WTC11 (cell line): ENCODE data around the gene TMEM115. TPM values are rescaled to one million over a fixed set of nuclear protein-coding genes. Genes with fewer than 3 reads are reported as not detected.

Source experiments
- E2F4 ChIP-seq: sonication (generic); formaldehyde crosslinking; IDR thresholded peaks from 2 replicates; pipeline ENCODE4 v1.8.1; 2022; ENCODE audit warnings: low read depth, mild to moderate bottlenecking, moderate library complexity, missing genetic modification reagents, borderline replicate concordance
- ERG ChIP-seq: fragments of 250-450 bp; sonication (Bioruptor Pico); IDR thresholded peaks from 2 replicates; pipeline ENCODE4 v1.8.0; 2021; ENCODE audit warnings: mild to moderate bottlenecking
- ESRRA ChIP-seq: sonication (generic); formaldehyde crosslinking; IDR thresholded peaks from 2 replicates; pipeline ENCODE4 v1.8.1; 2022; ENCODE audit warnings: mild to moderate bottlenecking, missing genetic modification reagents, borderline replicate concordance
- ETV6 ChIP-seq: sonication (generic); formaldehyde crosslinking; IDR thresholded peaks from 2 replicates; pipeline ENCODE4 v1.8.1; 2022; ENCODE audit warnings: mild to moderate bottlenecking, missing genetic modification reagents
- FOXJ3 ChIP-seq: sonication (generic); formaldehyde crosslinking; IDR thresholded peaks from 2 replicates; pipeline ENCODE4 v1.9.0; 2021; ENCODE audit warnings: missing genetic modification reagents, mild to moderate bottlenecking, borderline replicate concordance
- FOXK1 ChIP-seq: sonication (generic); formaldehyde crosslinking; IDR thresholded peaks from 2 replicates; pipeline ENCODE4 v1.8.0; 2022; ENCODE audit warnings: mild to moderate bottlenecking, moderate library complexity, missing genetic modification reagents
- GRHL2 ChIP-seq: fragments of 250-450 bp; sonication (Bioruptor Pico); IDR thresholded peaks from 2 replicates; pipeline ENCODE4 v1.8.0; 2022; ENCODE audit warnings: mild to moderate bottlenecking, moderate library complexity; ENCODE audit not compliant: insufficient replicate concordance, severe bottlenecking
- GTF2I ChIP-seq: fragments of 250-450 bp; sonication (Bioruptor Pico); conservative IDR thresholded peaks from 2 replicates; pipeline ENCODE4 v1.4.0; 2021; ENCODE audit warnings: mild to moderate bottlenecking
- HMGA2 ChIP-seq: fragments of 250-450 bp; sonication (Bioruptor Pico); IDR thresholded peaks from 2 replicates; pipeline ENCODE4 v1.4.0; 2021; ENCODE audit warnings: mild to moderate bottlenecking, moderate library complexity
- IRF1 ChIP-seq: sonication (generic); formaldehyde crosslinking; IDR thresholded peaks from 2 replicates; pipeline ENCODE4 v1.8.0; 2023; ENCODE audit warnings: missing genetic modification reagents
- PRRX2 ChIP-seq: fragments of 250-450 bp; sonication (Bioruptor Pico); IDR thresholded peaks from 2 replicates; pipeline ENCODE4 v1.8.0; 2021; ENCODE audit warnings: mild to moderate bottlenecking
- RELA ChIP-seq: sonication (generic); formaldehyde crosslinking; IDR thresholded peaks from 2 replicates; pipeline ENCODE4 v1.8.1; 2022; ENCODE audit warnings: missing genetic modification reagents, mild to moderate bottlenecking, borderline replicate concordance
- TCF7 ChIP-seq: sonication (generic); formaldehyde crosslinking; IDR thresholded peaks from 2 replicates; pipeline ENCODE4 v1.8.0; 2022; ENCODE audit warnings: mild to moderate bottlenecking, low read depth, missing genetic modification reagents, moderate library complexity
- ZBTB21 ChIP-seq: sonication (generic); formaldehyde crosslinking; IDR thresholded peaks from 2 replicates; pipeline ENCODE4 v1.8.1; 2023; ENCODE audit warnings: mild to moderate bottlenecking, missing genetic modification reagents, borderline replicate concordance
- ZNF219 ChIP-seq: sonication (generic); formaldehyde crosslinking; IDR thresholded peaks from 2 replicates; pipeline ENCODE4 v1.8.0; 2023; ENCODE audit warnings: missing genetic modification reagents, mild to moderate bottlenecking, borderline replicate concordance
- ZNF263 ChIP-seq: sonication (generic); formaldehyde crosslinking; IDR thresholded peaks from 2 replicates; pipeline ENCODE4 v1.8.1; 2022; ENCODE audit warnings: low read depth, mild to moderate bottlenecking, moderate library complexity, missing genetic modification reagents
- ZNF317 ChIP-seq: sonication (generic); formaldehyde crosslinking; IDR thresholded peaks from 2 replicates; pipeline ENCODE4 v1.8.1; 2023; ENCODE audit warnings: low read depth, mild to moderate bottlenecking, moderate library complexity, missing genetic modification reagents, borderline replicate concordance
- ZNF416 ChIP-seq: fragments of 250-450 bp; sonication (Bioruptor Pico); IDR thresholded peaks from 2 replicates; pipeline ENCODE4 v1.9.0; 2021; ENCODE audit warnings: mild to moderate bottlenecking, inconsistent platforms
- ZNF423 ChIP-seq: fragments of 250-450 bp; sonication (Bioruptor Pico); IDR thresholded peaks from 2 replicates; pipeline ENCODE4 v2.1.2; 2022; ENCODE audit warnings: mild to moderate bottlenecking, moderate library complexity
- ZNF425 ChIP-seq: fragments of 250-450 bp; sonication (Bioruptor Pico); conservative IDR thresholded peaks from 2 replicates; pipeline ENCODE4 v1.9.0; 2021; ENCODE audit warnings: mild to moderate bottlenecking
- ZSCAN18 ChIP-seq: fragments of 250-450 bp; sonication (Bioruptor Pico); IDR thresholded peaks from 2 replicates; pipeline ENCODE4 v2.1.2; 2022; ENCODE audit warnings: mild to moderate bottlenecking, moderate library complexity
- total RNA-seq: library from RNA; stranded (reverse); gene quantifications from 3 replicates; pipeline ENCODE4 v1.2.3, GENCODE V29; 2021
- TF ChIP-seq, protein P1 (sequence below): fragments of 250-450 bp; sonication (Bioruptor Pico); IDR thresholded peaks from 2 replicates; pipeline ENCODE4 v1.9.0; 2021; ENCODE audit warnings: mild to moderate bottlenecking
- TF ChIP-seq, protein P2 (sequence below): fragments of 250-450 bp; sonication (Bioruptor Pico); IDR thresholded peaks from 2 replicates; pipeline ENCODE4 v1.9.0; 2021; ENCODE audit warnings: mild to moderate bottlenecking, borderline replicate concordance
- TF ChIP-seq, protein P3 (sequence below): sonication (generic); formaldehyde crosslinking; IDR thresholded peaks from 2 replicates; pipeline ENCODE4 v1.8.0; 2022; ENCODE audit warnings: mild to moderate bottlenecking, missing genetic modification reagents
- TF ChIP-seq, protein P4 (sequence below): sonication (generic); formaldehyde crosslinking; IDR thresholded peaks from 2 replicates; pipeline ENCODE4 v1.8.1; 2022; ENCODE audit warnings: low read depth, missing genetic modification reagents, borderline replicate concordance

Gene TMEM115
- total RNA-seq, 1 experiment from 2014 or later, result 30.0 TPM

GRCh38 chr3:50337175-50337861 lies 22.0 kb downstream of the TMEM115 start (continued):
- TF ChIP-seq GRHL2 (CRISPR knock-in tag), result no peak
- TF ChIP-seq PRRX2 (CRISPR knock-in tag), result 0 out of 2 replicates have a peak, but pooled peaks have one; percentile 17
- TF ChIP-seq, protein P1, sequence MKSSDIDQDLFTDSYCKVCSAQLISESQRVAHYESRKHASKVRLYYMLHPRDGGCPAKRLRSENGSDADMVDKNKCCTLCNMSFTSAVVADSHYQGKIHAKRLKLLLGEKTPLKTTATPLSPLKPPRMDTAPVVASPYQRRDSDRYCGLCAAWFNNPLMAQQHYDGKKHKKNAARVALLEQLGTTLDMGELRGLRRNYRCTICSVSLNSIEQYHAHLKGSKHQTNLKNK (CRISPR knock-in tag), result no peak
- TF ChIP-seq, protein P2, sequence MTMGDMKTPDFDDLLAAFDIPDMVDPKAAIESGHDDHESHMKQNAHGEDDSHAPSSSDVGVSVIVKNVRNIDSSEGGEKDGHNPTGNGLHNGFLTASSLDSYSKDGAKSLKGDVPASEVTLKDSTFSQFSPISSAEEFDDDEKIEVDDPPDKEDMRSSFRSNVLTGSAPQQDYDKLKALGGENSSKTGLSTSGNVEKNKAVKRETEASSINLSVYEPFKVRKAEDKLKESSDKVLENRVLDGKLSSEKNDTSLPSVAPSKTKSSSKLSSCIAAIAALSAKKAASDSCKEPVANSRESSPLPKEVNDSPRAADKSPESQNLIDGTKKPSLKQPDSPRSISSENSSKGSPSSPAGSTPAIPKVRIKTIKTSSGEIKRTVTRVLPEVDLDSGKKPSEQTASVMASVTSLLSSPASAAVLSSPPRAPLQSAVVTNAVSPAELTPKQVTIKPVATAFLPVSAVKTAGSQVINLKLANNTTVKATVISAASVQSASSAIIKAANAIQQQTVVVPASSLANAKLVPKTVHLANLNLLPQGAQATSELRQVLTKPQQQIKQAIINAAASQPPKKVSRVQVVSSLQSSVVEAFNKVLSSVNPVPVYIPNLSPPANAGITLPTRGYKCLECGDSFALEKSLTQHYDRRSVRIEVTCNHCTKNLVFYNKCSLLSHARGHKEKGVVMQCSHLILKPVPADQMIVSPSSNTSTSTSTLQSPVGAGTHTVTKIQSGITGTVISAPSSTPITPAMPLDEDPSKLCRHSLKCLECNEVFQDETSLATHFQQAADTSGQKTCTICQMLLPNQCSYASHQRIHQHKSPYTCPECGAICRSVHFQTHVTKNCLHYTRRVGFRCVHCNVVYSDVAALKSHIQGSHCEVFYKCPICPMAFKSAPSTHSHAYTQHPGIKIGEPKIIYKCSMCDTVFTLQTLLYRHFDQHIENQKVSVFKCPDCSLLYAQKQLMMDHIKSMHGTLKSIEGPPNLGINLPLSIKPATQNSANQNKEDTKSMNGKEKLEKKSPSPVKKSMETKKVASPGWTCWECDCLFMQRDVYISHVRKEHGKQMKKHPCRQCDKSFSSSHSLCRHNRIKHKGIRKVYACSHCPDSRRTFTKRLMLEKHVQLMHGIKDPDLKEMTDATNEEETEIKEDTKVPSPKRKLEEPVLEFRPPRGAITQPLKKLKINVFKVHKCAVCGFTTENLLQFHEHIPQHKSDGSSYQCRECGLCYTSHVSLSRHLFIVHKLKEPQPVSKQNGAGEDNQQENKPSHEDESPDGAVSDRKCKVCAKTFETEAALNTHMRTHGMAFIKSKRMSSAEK (CRISPR knock-in tag), result no peak
- TF ChIP-seq FOXK1, result no peak
- no peak for TF ChIP-seq ZSCAN18 (CRISPR knock-in tag)
- TF ChIP-seq ZNF263, result no peak
- TF ChIP-seq ZBTB21, result peak; percentile 81; the same call in 1 of the 2 replicates
- no peak; the same call in 1 of the 2 replicates for TF ChIP-seq E2F4 (CRISPR knock-in tag)
- no peak for TF ChIP-seq GTF2I (CRISPR knock-in tag)
- no peak for TF ChIP-seq ERG (CRISPR knock-in tag)
- TF ChIP-seq, protein P3, sequence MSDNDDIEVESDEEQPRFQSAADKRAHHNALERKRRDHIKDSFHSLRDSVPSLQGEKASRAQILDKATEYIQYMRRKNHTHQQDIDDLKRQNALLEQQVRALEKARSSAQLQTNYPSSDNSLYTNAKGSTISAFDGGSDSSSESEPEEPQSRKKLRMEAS (CRISPR knock-in tag), result peak; percentile 95
- no peak for TF ChIP-seq RELA
- TF ChIP-seq, protein P4, sequence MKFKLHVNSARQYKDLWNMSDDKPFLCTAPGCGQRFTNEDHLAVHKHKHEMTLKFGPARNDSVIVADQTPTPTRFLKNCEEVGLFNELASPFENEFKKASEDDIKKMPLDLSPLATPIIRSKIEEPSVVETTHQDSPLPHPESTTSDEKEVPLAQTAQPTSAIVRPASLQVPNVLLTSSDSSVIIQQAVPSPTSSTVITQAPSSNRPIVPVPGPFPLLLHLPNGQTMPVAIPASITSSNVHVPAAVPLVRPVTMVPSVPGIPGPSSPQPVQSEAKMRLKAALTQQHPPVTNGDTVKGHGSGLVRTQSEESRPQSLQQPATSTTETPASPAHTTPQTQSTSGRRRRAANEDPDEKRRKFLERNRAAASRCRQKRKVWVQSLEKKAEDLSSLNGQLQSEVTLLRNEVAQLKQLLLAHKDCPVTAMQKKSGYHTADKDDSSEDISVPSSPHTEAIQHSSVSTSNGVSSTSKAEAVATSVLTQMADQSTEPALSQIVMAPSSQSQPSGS, result no peak
- no peak for TF ChIP-seq ZNF317 (CRISPR knock-in tag)
- no peak for TF ChIP-seq ZNF219 (CRISPR knock-in tag)
- TF ChIP-seq ZNF423, result no peak
- no peak for TF ChIP-seq HMGA2 (CRISPR knock-in tag)
- TF ChIP-seq IRF1 (CRISPR knock-in tag), result peak; percentile 58; the same call in 1 of the 2 replicates
- TF ChIP-seq FOXJ3 (CRISPR knock-in tag), result no peak
- peak; percentile 65; the same call in 1 of the 2 replicates for TF ChIP-seq ETV6 (CRISPR knock-in tag)
- TF ChIP-seq TCF7 (CRISPR knock-in tag), result peak; percentile 14; the same call in 1 of the 2 replicates
- TF ChIP-seq ZNF416 (CRISPR knock-in tag), result no peak; the same call in 1 of the 2 replicates
- TF ChIP-seq ZNF425 (CRISPR knock-in tag), result no peak
- no peak for TF ChIP-seq ESRRA
